Measurements from ENCODE around the gene CEP128. TPM values are rescaled to one million over a fixed set of nuclear protein-coding genes. Genes with fewer than 3 reads are reported as not detected.

The CEP128 gene
- total RNA-seq, 4 donors from 2014 or later: 1.3 to 29.8 (median 11.9) TPM

- Histone ChIP-seq H3K27ac (no peak overlapping the region), H3K27me3 (no peaks in the 10 kb centered on the region), H3K9me3 (no peaks in the 10 kb centered on the region), H3K4me3 (no peak overlapping the region), H3K36me3 (no peaks in the 10 kb centered on the region), H3K4me1 (no peaks in the 10 kb centered on the region)
- no peak for DNase-seq
- TF ChIP-seq POLR2A (IDR thresholded peaks at IDR 0.05) (no peak), CTCF (IDR thresholded peaks at IDR 0.05) (no peak)
- intact Hi-C loops (cut with DNase I; ENCODE audit: low total_unique reads): no loop called here
Measured at GRCh38 chr14:80946797-80947196, 5.3 kb upstream of the CEP128 start.

- no peak for TF ChIP-seq CTCF (IDR thresholded peaks at IDR 0.05)
- TF ChIP-seq POLR2A (IDR thresholded peaks at IDR 0.05): no peak
- DNase-seq: no peak
- Histone ChIP-seq H3K27ac (no peak overlapping the region), H3K4me3 (no peak overlapping the region), H3K27me3 (no peaks in the 10 kb centered on the region), H3K36me3 (no peaks in the 10 kb centered on the region), H3K4me1 (no peaks in the 10 kb centered on the region), H3K9me3 (no peaks in the 10 kb centered on the region)
- intact Hi-C loops (cut with DNase I; ENCODE audit: low total_unique reads): no loop called here
Measured at GRCh38 chr14:80946187-80946586, 4.6 kb upstream of the CEP128 start.

- TF ChIP-seq POLR2A (IDR thresholded peaks at IDR 0.05) (no peak), CTCF (IDR thresholded peaks at IDR 0.05) (no peak)
- Histone ChIP-seq H3K4me3 (no peak overlapping the region), H3K9me3 (no peaks in the 10 kb centered on the region), H3K27me3 (no peaks in the 10 kb centered on the region), H3K4me1 (no peaks in the 10 kb centered on the region), H3K36me3 (no peaks in the 10 kb centered on the region), H3K27ac (no peak overlapping the region)
- no peak for DNase-seq
- intact Hi-C loops (cut with DNase I; ENCODE audit: low total_unique reads): no loop called here
Measured at GRCh38 chr14:80944861-80945617, 3.5 kb upstream of the CEP128 start.

- peak overlapping the region; percentile 60 to 65 for H3K4me3 ChIP-seq
- TF ChIP-seq CTCF (IDR thresholded peaks at IDR 0.05) (no peak), POLR2A (IDR thresholded peaks at IDR 0.05) (no peak)
- H3K27ac ChIP-seq: peak overlapping the region; percentile 58 to 75
- H3K27me3 ChIP-seq: no peaks in the 10 kb centered on the region
- DNase-seq: no peak
- no peaks in the 10 kb centered on the region for H3K4me1 ChIP-seq
- H3K9me3 ChIP-seq: no peaks in the 10 kb centered on the region
- intact Hi-C loops (cut with DNase I; ENCODE audit: low total_unique reads): no loop called here
- no peaks in the 10 kb centered on the region for H3K36me3 ChIP-seq
Measured at GRCh38 chr14:80942191-80942600, 658 bp upstream of the CEP128 start.

GRCh38 chr14:80940146-80940545 is 1.4 kb downstream of the CEP128 start:
- H3K4me3 ChIP-seq: no peak overlapping the region
- intact Hi-C loops (cut with DNase I; ENCODE audit: low total_unique reads): no loop called here
- H3K36me3 ChIP-seq: no peaks in the 10 kb centered on the region
- no peaks in the 10 kb centered on the region for H3K27me3 ChIP-seq
- H3K9me3 ChIP-seq: no peaks in the 10 kb centered on the region
- H3K4me1 ChIP-seq: no peaks in the 10 kb centered on the region
- no peak for DNase-seq
- TF ChIP-seq POLR2A (IDR thresholded peaks at IDR 0.05) (no peak), CTCF (IDR thresholded peaks at IDR 0.05) (no peak)
- no peak overlapping the region for H3K27ac ChIP-seq

Data from uterus (tissue), 4 donors.